Caki2 (cell line): ENCODE data around the gene TPGS1. TPM values are rescaled to one million over a fixed set of nuclear protein-coding genes. Genes with fewer than 3 reads are reported as not detected.

Experiments
- DNase-seq: peaks from one replicate; pipeline ENCODE4 v3.0.0-alpha.2; 2015; ENCODE audit warnings: low read depth
- in situ Hi-C: cut with HindIII; loops from 2 replicates; pipeline ENCODE4 v1.10.0; 2016; ENCODE audit warnings: low sequenced_read_pairs, low pct_unique_long_range_greater_than_20kb, mixed read lengths
- total RNA-seq: library from RNA; depleted of rRNA; stranded (reverse); fragments of >200 nt; shearing (Covaris generic); gene quantifications from 2 replicates; pipeline ENCODE4 v1.2.3, GENCODE V29; 2014; ENCODE audit warnings: low replicate concordance

Gene TPGS1
- total RNA-seq, 1 experiment from 2014 or later, result 27.3 TPM

GRCh38 chr19:508204-509150 lies 1.2 kb downstream of the TPGS1 start:
- DNase-seq, result no peak
- in situ Hi-C loops, result no loop called here

DNA sequence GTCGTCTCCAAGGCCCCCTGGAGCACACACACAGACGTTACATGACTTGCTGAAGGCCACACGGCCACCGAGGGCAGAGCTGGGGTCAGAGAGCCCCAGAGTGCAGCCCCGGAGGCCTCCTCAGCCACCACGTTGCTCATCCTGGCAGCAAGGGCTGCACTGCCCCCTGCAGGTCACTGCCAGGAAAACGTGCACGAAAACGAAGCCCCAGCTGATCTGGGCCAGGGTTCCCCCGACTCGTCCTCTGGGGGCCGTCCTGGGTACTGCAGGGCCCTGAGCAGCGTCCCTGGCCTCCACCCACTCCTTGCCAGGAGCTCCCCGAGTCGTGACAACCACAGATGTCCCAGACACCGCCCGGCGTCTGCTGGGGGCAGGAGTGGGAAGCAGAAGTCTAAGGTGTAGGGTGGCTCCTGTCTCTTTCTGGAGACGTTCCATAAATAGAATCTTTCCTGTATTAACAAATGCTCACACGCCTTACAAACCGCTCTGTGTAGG lies 3.4 kb downstream of the TPGS1 start:
- in situ Hi-C loops, result no loop called here
- peak; percentile 50 for DNase-seq

DNA sequence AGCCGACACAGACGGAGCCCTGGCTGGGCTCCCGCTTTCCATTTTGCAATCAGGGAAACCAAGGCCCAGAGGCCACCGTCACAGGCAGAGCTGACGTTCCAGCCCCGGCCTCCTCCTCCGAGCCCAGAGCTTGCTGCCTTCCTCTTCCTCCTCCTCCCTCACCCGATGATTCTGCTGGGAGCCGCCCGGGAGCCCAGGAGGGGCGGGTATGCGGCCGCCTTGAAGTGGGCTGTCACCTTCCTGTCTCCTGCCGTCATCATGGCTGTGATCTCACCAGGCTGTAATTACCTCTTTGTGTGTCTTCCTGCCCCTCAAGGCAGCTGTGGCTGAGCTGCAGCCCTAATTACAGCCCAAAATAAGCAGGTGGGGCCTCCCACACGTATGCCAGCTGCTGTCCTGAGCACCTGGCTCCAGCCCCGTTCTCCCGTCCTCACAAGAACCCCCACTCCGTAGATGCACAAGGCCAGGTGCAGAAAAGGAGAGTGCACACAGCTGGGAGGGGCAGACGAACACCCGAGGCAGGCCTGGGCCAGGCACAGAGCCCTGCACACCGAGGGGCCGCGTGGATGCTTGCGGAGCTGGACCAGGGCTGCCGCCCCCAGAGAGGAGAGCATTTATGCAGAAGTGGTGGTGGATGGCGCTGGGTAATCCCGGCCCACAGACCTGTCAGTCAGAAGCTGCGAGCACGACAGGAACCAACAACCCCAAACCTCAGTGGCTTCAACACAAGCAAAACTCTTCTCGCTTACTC lies 4.0 kb downstream of the TPGS1 start:
- in situ Hi-C loops, result no loop called here
- no peak for DNase-seq

DNA sequence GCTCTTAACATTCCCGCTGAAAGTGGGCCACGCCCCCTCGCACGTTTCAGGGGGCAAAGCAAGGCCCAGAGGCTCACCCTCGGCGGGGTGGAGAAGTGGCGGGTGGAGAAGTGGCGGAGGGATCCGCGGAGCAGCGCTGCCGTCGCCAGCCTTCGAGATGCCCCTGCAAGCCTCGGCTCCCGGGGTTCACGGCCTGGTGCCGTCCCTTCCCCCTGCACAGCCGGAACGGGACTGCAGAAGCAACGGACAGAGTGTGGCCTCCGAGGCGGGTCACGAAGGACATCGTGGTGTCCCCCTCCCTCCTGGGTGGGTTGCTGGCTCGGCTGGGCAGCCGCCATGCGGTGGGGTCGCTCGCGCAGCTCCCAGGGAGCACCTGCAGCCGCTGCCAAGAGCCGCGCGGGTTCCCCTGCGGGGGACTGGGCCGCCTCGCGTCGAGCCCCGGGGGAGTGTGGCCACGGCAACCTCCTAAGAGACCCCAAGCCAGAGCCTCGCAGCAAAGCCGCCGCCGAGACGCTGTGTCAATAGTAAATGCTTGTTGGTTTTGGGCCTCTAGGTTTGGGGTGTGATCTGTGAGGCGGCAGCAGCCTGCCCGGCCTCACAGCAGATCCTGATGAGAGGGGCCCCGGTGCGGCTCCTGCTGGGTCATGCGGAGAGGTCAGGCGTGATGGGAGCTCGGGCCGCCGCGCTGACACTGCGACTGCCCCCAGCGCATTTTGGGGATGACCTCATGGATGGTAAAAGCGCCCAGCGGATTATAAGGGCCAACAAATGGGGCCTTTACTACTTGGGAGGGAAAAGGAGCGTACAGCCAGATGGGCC lies 5.5 kb downstream of the TPGS1 start:
- in situ Hi-C loops, result no loop called here
- no peak for DNase-seq

DNA sequence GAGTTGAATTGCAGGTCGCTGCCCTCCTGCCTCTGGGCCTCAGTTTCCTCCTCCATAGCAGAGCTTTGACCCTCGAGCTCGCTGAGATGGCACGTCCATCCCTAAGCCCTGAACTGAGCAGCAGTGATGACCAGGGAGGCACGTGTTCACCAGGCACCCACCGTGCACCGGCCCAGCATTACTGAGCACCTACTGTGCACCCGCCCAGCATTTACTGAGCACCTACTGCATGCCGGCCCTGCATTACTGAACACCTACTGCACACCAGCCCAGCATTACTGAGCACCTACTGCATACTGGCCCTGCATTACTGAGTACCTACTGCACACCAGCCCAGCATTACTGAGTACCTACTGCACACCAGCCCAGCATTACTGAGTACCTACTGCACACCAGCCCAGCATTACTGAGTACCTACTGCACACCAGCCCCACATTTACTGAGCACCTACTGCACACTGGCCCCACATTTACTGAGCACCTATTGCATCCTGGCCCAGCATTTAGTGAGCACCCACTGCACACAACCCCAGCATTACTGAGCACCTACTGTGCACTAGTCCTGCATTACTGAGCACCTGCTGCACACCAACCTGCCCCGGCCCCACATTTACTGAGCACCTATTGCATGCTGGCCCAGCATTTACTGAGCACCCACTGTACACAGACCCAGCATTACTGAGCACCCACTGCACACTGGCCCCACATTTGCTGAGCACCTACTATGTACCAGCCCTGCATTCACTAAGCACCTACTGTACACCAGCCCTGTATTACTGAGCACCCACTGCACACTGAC lies 6.3 kb downstream of the TPGS1 start:
- in situ Hi-C loops, result no loop called here

DNA sequence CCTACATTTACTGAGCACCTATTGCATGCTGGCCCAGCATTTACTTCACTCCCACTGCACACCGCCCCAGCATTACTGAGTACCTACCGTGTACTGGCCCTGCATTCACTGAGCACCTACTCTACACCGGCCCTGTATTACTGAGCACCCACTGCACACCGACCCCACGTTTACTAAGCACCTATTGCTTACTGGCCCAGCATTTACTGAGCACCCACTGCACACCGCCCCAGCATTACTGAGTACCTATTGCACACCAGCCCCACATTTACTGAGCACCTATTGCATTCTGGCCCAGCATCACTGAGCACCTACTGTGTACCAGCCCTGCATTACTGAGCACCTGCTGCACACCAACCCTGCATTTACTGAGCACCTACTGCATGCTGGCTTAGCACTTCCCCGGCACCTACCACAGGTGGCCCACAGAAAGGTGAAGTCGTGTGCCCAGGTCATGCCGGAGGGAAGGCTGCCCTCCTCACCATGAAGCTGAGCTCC lies 6.9 kb downstream of the TPGS1 start:
- no peak for DNase-seq
- in situ Hi-C loops, result no loop called here

More for the DNA sequence above, 6.3 kb downstream of the TPGS1 start:
- no peak for DNase-seq

DNA sequence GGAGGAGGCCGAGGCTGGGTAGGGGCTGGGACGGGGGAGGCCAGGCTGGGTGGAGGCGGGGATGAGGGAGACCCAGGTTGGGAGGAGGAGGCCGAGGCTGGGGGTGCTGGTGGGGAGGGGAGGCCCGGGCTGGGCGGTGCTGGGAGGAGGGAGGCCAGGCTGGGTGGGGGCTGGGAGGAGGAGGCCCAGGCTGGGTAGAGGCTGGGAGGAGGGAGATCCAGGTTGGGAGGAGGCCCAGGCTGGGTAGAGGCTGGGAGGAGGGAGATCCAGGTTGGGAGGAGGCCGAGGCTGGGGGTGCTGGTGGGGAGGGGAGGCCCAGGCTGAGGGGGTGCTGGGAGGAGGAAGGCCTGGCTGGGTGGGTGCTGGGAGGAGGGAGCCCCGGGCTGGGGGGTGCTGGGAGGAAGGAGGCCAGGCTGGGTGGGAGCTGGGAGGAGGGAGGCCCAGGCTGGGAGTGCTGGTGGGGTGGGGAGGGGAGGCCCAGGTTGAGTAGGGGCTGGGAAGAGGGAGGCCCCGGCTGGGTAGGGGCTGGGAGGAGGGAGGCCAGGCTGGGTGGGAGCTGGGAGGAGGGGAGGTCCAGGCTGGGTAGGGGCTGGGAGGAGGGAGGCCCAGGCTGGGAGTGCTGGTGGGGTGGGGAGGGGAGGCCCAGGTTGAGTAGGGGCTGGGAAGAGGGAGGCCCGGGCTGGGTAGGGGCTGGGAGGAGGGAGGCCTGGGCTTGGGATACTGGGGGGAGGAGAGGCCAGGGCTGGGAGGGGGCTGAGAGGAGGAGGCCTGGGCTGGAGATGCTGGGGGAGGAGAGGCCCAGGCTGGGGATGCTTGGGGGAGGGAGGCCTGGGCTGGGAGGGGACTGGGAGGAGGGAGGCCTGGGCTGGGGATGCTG lies 10.7 kb downstream of the TPGS1 start:
- no peak for DNase-seq
- in situ Hi-C loops, result no loop called here

- DNase-seq, result no peak
- in situ Hi-C loops, result no loop called here
Observed at GRCh38 chr19:518598-519231, 11.4 kb downstream of the TPGS1 start.

DNA sequence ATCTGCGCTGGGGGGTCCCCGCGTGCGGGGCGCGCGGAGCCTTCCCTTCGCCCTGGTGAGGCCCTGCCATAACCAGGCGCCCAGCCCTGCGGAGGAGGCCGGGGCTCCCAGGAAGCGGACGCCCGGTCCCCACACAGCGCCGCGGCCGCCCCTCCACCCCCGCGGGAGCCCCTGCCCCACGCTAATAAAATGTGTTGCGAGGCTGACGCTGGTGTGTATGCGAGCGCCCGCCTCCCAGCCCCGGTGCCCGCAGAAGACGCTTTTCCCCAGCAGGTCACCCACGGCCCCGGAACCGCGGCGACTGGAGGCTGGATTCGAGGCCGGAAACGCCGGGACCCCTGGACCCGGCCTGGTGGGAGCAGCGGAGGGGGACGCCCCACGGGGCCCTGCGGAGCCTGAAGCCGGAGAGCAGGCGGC lies 12.2 kb downstream of the TPGS1 start:
- no peak for DNase-seq
- in situ Hi-C loops, result no loop called here

- no peak for DNase-seq
- in situ Hi-C loops, result no loop called here
Observed at GRCh38 chr19:522726-523125, 15.4 kb downstream of the TPGS1 start.

DNA sequence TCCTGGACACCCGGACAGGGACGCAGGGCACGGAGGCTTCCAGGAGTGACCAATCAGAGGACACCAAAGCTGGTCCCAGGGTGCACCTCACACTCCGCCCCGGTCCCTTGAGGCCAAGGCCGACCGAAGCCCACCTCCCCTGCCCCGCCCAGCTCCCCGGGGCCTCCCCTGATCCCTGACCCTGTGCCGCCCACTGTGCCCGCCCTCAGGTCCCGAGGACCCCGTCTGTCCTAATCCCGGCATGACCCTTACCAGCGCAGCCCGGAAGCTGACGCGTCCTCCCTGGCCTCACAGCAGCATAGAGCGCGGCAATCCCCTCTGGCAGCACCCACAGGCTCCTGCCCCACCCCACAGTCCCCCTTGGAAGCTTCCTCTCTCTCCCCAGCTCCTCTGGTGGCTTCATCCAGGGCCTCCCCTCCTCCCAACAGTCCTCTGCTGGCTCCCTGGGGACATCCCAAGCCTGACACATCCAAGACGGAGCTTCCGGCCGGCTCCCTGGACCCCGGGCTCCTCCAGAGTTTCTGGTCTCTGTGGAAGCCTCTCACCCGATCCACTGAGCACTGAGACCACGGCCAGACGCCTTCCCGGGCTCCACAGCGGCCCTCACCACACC lies 16.9 kb downstream of the TPGS1 start:
- DNase-seq, result no peak
- in situ Hi-C loops, result no loop called here

DNA sequence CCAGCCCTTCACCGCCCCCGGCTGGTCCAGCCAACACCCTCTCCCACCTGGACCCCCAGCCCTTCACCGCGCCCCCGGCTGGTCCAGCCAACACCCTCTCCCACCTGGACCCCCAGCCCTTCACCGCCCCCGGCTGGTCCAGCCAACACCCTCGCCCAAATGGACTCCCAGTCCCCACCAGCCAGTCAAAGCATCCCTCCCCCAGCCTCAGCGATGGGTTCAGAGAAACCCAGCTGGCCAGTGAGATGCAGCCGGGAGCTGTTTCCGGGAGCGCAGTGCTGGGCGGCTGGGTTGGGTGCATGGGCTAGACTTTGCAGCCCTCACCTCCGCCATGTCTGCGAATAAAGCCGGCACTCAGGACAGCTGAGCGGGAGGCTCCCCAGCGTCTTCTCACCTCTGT lies 17.7 kb downstream of the TPGS1 start:
- DNase-seq, result no peak
- in situ Hi-C loops, result no loop called here

DNA sequence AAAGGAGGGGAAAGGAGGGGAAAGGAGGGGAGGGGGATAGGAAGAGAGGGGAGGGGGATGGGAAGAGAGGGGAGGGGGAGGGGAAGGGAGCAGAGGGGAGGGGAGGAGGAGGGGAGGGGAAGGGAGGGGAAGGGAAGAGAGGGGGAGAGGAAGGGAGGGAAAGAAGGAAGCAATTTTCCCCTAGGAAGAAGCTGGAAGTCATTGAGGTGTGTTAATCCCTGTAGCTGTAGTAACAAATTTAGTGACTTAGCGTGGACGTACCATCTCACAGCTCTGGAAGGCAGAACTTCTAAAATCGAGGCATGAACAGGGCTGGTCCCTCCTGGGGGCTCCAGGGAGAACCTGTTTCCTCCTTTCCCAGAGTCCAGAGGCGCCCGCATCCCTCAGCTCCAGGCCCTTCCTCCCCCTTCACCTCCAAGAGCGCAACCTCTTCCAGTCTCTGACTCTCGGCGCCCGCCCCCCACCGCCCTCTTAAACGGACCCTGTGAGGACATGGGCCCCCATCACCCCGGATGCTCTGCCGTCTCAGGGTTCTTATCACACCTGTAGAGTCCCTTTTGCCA lies 18.6 kb downstream of the TPGS1 start:
- DNase-seq, result no peak
- in situ Hi-C loops, result no loop called here

DNA sequence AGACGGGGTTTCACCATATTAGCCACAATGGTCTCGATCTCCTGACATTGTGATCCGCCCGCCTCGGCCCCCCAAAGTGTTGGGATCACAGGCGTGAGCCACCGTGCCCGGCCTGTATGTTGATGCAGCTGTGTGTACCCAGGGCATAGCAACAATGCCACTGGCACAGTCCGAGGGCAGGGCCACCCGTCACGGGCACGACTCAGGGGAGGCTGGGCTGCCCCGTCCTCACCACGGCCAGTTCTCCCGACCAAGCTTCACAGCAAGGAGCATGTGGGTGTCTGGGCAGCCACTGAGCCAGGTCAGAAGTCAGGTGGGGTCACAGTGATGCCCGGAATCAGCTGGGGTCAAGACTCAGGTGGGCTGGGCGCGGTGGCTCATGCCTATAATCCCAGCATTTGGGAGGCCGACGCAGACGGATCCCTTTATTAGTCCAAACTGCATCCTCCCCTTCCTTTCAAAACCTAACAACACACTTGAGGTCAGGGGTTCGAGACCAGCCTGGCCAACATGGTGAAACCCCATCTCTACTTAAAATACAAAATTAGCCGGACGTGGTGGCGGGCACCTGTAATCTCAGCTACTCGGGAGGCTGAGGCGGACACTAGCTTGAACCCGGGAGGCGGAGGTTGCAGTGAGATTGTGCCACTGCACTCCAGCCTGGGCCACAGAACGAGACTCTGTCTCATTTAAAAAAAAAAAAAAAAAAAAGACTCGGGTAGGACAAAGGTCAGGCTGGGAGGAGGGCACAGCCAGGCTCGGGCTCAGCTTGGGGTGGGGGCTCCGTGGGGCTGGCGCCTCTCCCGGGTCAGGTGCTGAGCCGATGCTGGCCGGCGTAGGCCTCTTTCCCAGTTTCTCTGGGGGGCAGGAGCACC lies 23.1 kb downstream of the TPGS1 start:
- no peak for DNase-seq
- in situ Hi-C loops, result no loop called here
